VCaP (cell line): ENCODE measurements around the gene C10orf90.

Experiments
- H3K27ac ChIP-seq: fragments of 450-650 bp; 2 replicates; pipeline ENCODE4 v1.5.1; 2017
- CTCF ChIP-seq: fragments of 450-650 bp; conservative IDR thresholded peaks from 2 replicates; pipeline ENCODE4 v1.5.1; 2017; ENCODE audit warnings: mild to moderate bottlenecking, moderate library complexity

Gene C10orf90

GRCh38 chr10:126474031-126474430 lies 196.5 kb downstream of the C10orf90 start:
- no peak overlapping the region for H3K27ac ChIP-seq
- no peak for TF ChIP-seq CTCF

- no peak for TF ChIP-seq CTCF
- no peak overlapping the region for H3K27ac ChIP-seq
Measured at GRCh38 chr10:126470991-126471390, 199.5 kb downstream of the C10orf90 start.

GRCh38 chr10:126469692-126470091 lies 200.8 kb downstream of the C10orf90 start:
- TF ChIP-seq CTCF = no peak
- no peak overlapping the region for H3K27ac ChIP-seq

GRCh38 chr10:126468876-126469643 lies 201.4 kb downstream of the C10orf90 start:
- TF ChIP-seq CTCF = no peak
- no peak overlapping the region for H3K27ac ChIP-seq

- no peak for TF ChIP-seq CTCF
- H3K27ac ChIP-seq = no peak overlapping the region
Measured at GRCh38 chr10:126468467-126468866, 202.0 kb downstream of the C10orf90 start.

- H3K27ac ChIP-seq = no peak overlapping the region
Measured at GRCh38 chr10:126465771-126466170, 204.7 kb downstream of the C10orf90 start.

GRCh38 chr10:126463286-126463685 lies 207.2 kb downstream of the C10orf90 start:
- no peak for TF ChIP-seq CTCF
- H3K27ac ChIP-seq = no peak overlapping the region

More at GRCh38 chr10:126465771-126466170, 204.7 kb downstream of the C10orf90 start:
- peak; percentile 37; the same call in 1 of the 2 replicates for TF ChIP-seq CTCF
